ENCODE measurements around the gene KLHL40.
"Not testable (repeated sequence)": the region's sequence is repeated elsewhere in the genome, so short reads cannot be mapped to it uniquely, and the experiment has no call there.

KLHL40 gene

DNA sequence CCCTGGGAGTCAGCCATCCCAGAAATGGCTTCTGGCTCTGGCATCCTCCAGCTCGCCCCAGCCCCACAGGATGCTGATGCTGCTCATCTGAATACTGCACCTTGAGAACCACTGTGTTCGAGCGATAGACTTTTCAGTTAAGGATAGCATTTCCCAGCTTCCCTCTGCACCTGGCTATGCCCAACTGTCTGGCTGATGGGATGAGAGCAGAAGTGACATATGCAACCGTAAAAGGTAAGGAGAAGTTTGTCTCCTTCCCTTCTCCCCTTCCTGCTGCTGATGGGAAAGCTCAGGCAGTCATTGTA lies 27.0 kb downstream of the KLHL40 start:
- in situ Hi-C loops (cut with MboI; ENCODE audit: low pct_unique_long_range_greater_than_20kb, low sequenced_read_pairs), result no loop called here
- DNase-seq, result no peak

DNA sequence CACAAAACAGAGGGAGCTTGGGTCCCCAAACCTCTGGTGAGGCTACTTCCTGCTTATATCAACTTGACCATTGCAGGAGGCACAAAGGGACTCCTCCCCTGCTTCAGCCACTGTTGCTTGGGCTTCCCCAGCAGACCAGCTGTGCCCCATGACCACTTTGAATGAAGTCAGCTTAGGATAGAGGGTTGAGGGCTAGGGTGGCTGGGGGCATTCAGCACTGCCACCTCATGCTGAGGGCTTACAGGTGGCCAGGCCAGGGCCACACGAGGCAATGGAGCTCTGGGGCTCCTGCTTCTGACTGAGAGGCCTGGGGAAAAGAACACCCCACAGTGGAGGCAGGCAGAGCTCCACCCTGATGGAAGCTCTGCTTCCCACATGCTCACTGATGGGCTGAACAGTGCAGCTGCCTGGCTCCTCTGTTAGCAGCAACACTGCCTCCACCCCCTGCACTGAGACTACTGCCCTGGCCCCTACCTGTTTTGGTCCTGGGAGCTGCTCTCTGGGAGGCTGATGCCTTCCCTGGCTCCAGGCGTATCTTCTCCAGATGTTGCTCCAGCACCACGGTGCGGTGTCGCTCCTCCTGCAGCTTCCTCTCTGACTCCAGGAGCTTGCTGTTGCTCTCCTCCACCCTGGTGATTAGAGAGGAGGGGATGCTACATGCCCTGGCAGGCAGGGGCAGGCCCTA lies 27.5 kb downstream of the KLHL40 start:
- DNase-seq, result no peak
- in situ Hi-C loops (cut with MboI; ENCODE audit: low pct_unique_long_range_greater_than_20kb, low sequenced_read_pairs), result no loop called here

DNA sequence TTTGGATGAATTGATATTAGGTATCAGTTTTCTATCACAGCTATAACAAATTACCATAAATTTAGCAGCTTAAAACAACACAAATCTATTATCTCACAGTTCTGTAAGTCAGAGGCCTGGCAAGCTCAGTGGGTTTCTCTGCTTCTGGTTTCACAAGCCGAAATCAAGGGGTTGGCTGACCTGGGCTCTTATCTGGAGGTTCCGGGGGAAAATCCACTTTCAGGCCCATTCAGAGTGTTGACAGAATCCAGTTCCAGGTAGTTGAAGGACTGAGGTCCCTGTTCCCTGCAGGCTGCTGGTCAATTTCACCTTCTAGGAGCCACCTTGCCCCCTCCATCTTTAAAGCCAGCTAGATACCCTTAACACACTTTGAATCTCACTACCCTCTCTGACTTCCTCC lies 28.4 kb downstream of the KLHL40 start:
- DNase-seq, result no peak
- in situ Hi-C loops (cut with MboI; ENCODE audit: low pct_unique_long_range_greater_than_20kb, low sequenced_read_pairs), result no loop called here

DNA sequence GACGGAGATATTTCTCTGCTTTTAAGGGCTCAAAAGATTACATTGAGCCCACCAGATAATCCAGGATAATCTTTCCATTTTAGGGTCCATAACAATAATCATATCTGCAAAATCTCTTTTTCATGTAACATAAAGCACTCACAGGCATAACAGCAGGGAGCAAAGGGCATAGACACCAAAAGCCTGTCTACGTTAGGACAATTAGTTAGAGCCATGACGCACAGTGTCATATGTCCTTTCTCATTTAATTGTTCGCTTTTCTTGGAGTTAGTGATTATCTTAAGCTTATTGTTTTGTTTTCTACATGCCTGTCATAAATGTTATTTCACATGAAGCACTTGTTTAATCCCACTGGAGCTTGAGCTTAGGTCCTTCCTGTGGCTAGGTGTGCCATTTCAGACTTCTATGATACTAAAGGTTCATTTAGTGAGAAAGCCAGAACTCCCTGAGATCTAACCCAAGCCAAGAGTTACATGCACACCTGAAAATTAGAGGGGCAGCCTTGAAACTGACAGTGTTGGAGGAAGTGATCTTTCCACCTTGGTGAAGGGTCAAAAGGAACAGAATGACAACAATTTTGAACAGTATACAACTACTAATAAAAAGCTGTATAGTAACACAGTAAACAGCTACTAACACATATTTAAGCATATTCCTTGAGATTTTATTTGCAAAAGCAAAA lies 29.0 kb downstream of the KLHL40 start:
- in situ Hi-C loops (cut with MboI; ENCODE audit: low pct_unique_long_range_greater_than_20kb, low sequenced_read_pairs), result no loop called here
- DNase-seq, result no peak

DNA sequence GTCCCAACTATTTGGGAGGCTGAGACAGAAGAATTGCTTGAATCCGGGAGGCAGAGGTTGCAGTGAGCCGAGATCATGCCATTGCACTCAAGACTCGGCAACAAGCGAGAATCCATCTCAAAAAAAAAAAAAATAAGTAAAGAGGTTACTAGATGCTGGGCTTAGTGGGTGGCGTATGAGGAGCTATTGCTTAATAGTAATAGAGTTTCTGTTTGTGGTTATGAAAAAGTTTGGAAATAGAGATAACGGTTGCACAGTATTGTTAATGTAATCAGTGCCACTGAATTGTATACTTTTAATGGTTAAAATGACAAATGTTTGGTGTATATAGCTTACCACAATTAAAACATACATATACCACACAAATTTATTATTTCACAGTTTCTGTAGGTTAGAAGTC lies 32.0 kb downstream of the KLHL40 start:
- no peak for DNase-seq
- in situ Hi-C loops (cut with MboI; ENCODE audit: low pct_unique_long_range_greater_than_20kb, low sequenced_read_pairs), result no loop called here

DNA sequence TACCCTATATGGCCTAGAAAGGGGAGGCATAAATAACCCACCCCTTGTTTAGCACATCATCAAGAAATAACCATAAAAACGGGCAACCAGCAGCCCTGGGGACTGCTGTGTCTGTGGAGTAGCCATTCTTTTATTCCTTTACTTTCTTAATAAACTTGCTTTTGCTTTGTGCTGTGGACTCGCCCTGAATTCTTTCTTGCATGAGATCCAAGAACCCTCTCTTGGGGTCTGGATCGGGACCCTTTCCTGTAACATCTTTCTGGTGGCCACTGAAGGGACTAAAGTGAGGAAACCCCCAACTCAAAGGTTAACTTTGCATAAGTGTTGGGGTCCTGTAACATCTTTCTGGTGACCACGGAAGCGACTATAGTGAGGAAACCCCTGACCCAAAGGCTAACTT lies 33.0 kb downstream of the KLHL40 start:
- in situ Hi-C loops (cut with MboI; ENCODE audit: low pct_unique_long_range_greater_than_20kb, low sequenced_read_pairs), result no loop called here
- DNase-seq, result no peak

DNA sequence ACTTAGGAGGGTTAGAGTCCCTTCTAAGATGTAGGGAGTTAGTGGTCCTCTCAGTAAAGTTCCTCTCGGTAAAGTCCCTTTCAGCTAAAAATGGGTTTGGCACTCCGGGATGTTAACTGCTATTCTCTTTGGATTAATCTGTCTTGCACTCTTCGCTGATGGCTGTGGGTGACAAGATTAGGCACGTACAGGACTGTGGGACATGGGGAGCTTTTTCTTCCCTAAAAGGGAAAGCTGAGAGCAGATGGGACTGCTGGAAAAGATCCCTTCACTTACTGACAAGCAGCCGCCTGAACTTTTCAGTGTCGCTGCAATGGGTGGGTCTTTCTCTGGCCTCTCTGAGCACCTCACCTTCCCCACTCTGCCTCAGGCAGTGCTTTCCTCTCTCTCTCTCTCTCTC lies 33.7 kb downstream of the KLHL40 start:
- in situ Hi-C loops (cut with MboI; ENCODE audit: low pct_unique_long_range_greater_than_20kb, low sequenced_read_pairs), result no loop called here
- DNase-seq, result no peak

DNA sequence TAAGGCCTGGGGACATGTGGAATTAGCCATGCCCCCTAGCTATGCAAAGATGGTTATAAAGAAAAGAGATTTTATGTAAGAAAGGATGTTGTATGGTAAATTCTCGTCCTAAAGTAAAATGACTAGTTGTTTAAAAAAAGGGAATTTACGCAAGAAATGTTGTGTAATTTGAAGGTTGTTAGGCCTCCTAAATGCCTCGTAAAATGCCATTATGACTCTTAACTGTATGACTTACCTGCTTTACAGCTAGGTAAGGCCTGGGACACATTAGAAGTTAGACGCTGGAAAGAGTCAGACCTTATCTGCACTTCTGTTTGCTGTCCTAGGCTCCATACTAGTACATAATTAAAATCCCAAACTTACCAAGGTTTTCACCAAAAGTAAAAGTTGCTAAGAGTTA lies 34.8 kb downstream of the KLHL40 start:
- no peak for DNase-seq
- in situ Hi-C loops (cut with MboI; ENCODE audit: low pct_unique_long_range_greater_than_20kb, low sequenced_read_pairs), result no loop called here

DNA sequence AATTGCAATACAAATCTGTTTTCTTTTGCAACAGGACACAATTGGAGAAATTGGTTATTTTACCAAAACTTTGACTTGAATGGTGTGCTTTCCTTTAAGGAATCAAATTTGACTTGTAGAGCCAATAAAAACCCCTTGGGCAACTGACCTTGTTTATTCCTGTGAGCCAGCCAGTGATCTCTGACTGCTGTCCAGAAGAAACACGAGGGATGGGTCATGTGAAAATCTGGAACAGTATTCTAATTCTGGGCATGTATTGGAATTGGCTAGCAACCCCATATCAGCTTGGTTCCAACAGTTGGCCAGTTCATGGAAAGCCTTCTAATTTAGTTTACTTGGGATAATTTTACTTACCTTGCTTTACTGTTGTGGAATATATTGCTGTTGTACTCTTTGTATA lies 36.4 kb downstream of the KLHL40 start:
- no peak for DNase-seq
- in situ Hi-C loops (cut with MboI; ENCODE audit: low pct_unique_long_range_greater_than_20kb, low sequenced_read_pairs), result no loop called here

DNA sequence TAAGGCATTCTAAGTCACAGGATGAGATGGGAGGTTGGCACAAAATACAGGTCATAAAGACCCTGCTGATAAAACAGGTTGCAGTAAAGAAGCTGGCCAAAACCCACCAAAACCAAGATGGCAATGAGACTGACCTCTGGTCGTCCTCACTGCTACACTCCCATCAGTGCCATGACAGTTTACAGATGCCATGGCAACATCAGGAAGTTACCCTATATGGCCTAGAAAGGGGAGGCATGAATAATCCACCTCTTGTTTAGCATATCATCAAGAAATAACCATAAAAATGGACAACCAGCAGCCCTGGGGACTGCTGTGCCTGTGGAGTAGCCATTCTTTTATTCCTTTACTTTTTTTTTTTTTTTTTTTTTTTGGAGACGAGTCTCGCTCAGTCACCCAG lies 37.1 kb downstream of the KLHL40 start:
- in situ Hi-C loops (cut with MboI; ENCODE audit: low pct_unique_long_range_greater_than_20kb, low sequenced_read_pairs); DNase-seq: not testable (repeated sequence)

DNA sequence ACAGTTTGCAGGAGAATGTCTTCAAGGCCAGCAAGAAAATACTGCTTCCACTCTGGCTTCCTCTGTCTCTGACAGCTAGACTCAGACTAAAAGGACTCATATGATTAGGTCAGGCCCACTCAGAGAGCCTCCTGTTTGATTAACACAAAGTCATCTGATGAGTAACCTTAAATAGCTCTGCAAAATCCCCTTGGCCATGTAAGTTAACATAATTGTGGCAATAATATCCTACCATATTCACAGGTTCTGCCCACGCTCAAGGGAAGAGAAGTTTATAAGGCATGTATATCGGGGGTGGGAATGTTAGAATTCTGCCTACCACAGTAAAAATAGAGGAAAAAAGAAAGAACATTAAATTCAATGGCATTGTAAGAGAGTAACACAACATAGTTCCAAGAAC lies 37.9 kb downstream of the KLHL40 start:
- no peak for DNase-seq
- in situ Hi-C loops (cut with MboI; ENCODE audit: low pct_unique_long_range_greater_than_20kb, low sequenced_read_pairs), result no loop called here

DNA sequence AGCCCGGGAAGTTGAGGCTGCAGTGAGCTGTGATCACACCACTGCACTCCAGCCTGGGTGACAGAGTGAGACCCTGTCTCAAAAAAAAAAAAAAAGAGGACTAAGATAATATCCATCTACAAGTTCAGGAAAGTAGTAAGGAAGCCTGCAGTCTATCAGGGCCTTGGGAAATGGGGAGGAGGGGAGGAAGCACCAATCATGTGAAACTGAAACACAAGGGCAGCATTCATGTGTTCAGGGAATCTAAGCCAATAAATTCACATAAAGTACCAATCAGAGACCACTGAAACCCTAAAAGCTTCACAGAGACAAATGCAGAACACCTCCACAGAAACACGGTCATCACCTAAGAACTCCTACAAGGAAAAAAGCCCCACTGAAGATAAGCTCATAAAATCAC lies 40.1 kb downstream of the KLHL40 start:
- in situ Hi-C loops (cut with MboI; ENCODE audit: low pct_unique_long_range_greater_than_20kb, low sequenced_read_pairs), result loop anchor here (25.0 kb wide), 1 partner anchor 463 kb away; the partner anchor contains the start of gene CCK
- DNase-seq, result no peak

DNA sequence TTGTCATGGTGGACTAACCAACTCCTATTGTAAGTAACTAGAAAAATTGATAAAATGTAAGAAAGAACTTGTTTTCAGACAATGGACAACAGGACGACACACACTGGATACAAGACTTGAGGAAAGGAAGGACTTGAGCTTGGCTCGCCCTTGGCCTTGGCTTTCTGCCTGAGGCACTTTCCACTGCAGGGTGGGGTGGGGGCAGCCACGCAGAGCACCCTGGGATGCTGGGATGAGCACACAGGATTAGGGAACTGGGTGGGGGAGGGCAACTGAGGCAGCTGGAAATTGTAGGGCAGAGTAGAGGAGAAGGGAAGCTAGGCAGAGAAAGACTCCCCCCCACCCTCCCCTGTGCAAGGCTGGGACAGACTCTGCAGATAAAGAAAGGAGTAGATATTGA lies 42.7 kb downstream of the KLHL40 start:
- in situ Hi-C loops (cut with MboI; ENCODE audit: low pct_unique_long_range_greater_than_20kb, low sequenced_read_pairs), result loop anchor here (25.0 kb wide), 1 partner anchor 466 kb away; the partner anchor contains the start of gene CCK
- DNase-seq, result no peak

DNA sequence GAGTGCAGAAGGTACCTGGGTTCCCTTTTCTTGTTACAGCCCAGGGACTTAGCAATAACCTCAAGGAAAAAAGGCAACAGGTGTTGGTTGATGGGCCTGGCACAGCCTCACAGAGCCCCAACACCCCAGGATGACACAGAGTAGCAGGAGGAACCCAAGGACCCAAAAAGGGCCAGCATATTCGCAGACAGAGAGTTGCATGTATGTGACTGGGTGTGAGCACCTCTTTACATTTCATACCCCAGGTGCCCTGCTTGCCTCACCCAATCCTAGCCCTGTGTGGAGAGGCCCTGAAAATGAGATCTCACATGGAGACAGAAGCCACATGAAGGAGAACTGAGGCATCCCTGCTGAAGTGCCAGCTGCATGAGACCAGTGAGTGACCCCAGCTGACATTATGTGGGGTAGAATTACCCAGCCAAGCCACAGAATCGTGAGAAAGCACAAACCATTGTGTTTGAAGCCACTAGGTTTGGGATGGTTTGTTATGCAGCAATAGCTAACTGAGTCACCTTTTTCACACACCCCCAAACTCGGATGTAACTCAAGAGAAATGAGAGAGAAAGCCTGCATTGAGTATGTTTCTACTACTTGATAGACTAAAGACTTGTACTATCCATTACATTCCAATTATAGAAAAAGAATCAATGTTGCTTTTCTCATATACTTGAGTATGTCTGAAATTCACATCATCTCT lies 43.5 kb downstream of the KLHL40 start:
- no peak for DNase-seq
- in situ Hi-C loops (cut with MboI; ENCODE audit: low pct_unique_long_range_greater_than_20kb, low sequenced_read_pairs), result loop anchor here (25.0 kb wide), 1 partner anchor 467 kb away; the partner anchor contains the start of gene CCK

DNA sequence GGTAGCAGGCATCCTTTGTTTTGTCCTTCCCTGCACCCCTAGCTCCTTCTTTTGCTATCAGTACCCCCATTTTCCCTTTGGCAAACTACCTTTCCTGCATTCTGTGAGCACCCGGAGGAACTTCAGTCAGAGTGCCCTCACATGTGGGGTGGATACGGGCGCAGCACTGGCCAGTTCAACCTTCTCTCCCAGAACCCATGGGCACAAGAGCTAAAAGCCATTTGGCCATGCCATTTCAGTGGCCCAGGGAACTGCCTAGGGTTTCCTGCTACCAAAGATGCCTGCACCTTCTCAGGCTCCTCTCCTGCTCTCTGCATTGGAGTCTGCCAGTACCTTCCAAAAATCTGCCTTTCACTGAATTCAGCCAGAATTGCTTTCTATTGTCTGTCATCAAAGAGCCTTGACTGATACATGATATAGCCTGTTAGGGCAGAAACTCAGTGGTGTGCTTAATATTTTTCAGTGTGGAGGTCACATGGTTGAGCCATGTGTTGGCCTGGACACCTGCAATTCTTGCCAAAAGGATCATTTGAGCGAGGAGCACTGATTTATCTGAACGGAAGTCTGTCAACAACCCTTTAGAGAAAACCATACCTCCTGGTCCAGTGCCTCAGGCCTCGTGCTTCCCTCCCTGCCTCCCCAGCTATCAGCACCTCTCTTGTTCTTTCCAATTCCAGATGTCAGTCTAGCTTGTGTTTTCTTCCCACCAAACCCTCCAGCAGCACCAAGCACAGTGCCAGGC lies 44.2 kb downstream of the KLHL40 start:
- in situ Hi-C loops (cut with MboI; ENCODE audit: low pct_unique_long_range_greater_than_20kb, low sequenced_read_pairs), result loop anchor here (25.0 kb wide), 1 partner anchor 467 kb away; the partner anchor contains the start of gene CCK
- no peak for DNase-seq

DNA sequence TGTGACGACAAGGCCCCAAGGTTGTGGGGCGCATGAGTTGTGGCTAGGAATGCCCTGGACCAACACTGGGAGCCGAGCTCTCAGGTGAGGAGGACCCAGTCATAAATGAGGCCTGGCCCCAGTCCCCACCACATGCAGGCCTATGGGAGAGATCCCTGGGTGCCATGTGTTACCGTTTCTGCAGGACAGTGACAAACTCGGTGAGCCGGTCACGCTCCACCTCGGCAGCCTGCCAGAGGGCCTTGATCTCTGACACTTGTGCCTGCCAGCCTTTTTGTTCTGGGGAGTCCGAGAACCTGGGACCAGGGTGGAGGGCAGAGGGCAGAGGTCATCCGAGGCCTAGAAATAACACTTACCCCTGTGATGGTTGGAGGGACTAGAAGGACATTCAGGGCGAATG lies 45.0 kb downstream of the KLHL40 start:
- in situ Hi-C loops (cut with MboI; ENCODE audit: low pct_unique_long_range_greater_than_20kb, low sequenced_read_pairs), result loop anchor here (25.0 kb wide), 1 partner anchor 468 kb away; the partner anchor contains the start of gene CCK

DNA sequence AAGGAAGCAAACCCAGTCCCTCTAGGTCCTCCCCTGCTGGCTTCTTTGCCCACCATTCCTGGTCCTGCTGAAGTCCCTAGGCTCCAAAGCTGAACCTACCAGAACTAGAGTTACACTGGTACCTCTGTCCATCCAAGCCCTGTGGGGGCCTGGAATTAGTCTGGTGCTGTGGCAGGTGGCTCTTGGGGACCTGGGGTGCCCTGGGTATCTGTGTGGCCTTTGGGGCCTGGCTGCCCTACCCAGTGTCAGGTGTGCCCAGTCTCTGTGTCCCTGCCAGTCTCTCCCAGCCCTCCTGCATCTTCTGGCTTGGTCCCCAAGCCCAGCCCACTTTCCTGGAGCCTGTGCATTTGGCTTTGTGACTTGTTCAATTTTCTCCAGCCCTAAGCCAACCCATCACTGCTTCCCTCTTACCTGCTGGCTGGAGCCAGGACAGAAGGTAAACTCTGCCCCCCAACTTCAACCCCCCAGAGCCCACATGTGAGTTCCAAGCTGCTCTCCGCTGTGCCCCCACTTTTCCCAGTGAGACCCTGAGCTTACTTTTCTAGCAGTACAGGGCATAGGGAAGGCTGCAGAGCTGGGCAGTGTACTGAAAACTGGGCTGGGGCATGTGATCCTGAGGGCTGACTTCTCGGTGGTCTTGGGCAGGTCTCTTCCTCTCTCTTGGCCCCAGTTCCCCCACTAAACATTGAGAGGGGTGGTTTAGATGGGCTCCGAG lies 45.5 kb downstream of the KLHL40 start:
- no peak for DNase-seq
- in situ Hi-C loops (cut with MboI; ENCODE audit: low pct_unique_long_range_greater_than_20kb, low sequenced_read_pairs), result loop anchor here (25.0 kb wide), 1 partner anchor 469 kb away; the partner anchor contains the start of gene CCK

More for the DNA sequence above, 45.0 kb downstream of the KLHL40 start:
- DNase-seq, result no peak

DNA sequence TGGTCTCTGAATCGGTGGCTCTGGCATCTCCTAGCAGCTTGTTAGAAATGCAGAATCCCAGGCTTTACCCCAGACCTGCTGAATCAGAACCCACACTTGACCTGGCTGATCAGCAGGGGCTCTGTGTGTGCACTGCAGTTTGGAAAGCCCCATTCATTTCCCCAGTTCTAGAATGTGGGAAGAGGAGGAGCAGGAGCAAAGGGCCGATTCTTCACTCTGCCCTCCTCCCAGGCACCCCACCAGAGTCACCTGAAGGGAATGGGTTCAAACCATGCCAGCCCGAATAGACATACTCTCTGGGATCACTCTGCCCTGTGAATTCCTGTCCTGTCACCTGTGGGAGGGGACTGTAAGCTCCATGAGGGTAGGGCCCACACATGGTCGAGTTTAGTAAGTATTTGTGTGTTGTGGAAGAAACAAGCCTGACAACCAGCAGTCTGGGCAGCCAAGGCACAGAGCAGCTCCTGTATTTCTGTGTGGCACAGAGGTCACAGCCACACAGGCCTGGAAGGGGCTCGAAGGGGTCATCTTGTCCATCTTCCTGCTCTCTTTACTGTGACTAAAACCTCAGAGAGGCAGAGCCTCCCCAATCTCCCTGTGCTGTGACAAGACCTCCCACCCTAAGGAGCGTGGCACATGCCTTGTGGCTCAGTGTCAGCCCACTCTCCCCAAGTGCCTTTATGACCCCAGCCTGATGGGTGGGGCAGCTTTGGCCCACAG lies 46.3 kb downstream of the KLHL40 start:
- in situ Hi-C loops (cut with MboI; ENCODE audit: low pct_unique_long_range_greater_than_20kb, low sequenced_read_pairs), result loop anchor here (25.0 kb wide), 1 partner anchor 469 kb away; the partner anchor contains the start of gene CCK
- no peak for DNase-seq
